ENCODE results near the gene COL4A6.

GRCh38 chrX:108353452-108353851 is 84.8 kb downstream of the COL4A6 start:
- TF ChIP-seq CTCF (IDR thresholded peaks at IDR 0.05; ENCODE audit: low read depth, low read length, missing input control) (no peak), TAF1 (conservative IDR thresholded peaks at IDR 0.05) (no peak), HNF4G (IDR thresholded peaks at IDR 0.05) (no peak), JUND (IDR thresholded peaks at IDR 0.05) (no peak), HNF4A (conservative IDR thresholded peaks at IDR 0.05) (no peak), REST (IDR thresholded peaks at IDR 0.05) (no peak), NR2F2 (IDR thresholded peaks at IDR 0.05) (no peak)
